Stimulated activated CD4-positive, alpha-beta T cell treated with anti-CD3 and anti-CD28 coated beads, Interleukin-1b, Interleukin-23, amount 100 ng/mL, for 24 hours (primary cell): Measurements from ENCODE around the gene TMEM59.
"Not testable (repeated sequence)": the region's sequence is repeated elsewhere in the genome, so short reads cannot be mapped to it uniquely, and the experiment has no call there.

Experiments used
- DNase-seq, 4 experiments: peaks; one replicate each; pipeline ENCODE4 v3.0.0-alpha.2; 2020; ENCODE audit warnings: low read depth in 4 of 4, low spot score in 1 of 4

The TMEM59 gene

GRCh38 chr1:54053745-54054437, 887 bp upstream of the TMEM59 start:
- no peak for DNase-seq

GRCh38 chr1:54052431-54052933, 522 bp downstream of the TMEM59 start:
- DNase-seq = peak in 3 of 4 experiments; percentile 3 to 22 (median 4)

DNA sequence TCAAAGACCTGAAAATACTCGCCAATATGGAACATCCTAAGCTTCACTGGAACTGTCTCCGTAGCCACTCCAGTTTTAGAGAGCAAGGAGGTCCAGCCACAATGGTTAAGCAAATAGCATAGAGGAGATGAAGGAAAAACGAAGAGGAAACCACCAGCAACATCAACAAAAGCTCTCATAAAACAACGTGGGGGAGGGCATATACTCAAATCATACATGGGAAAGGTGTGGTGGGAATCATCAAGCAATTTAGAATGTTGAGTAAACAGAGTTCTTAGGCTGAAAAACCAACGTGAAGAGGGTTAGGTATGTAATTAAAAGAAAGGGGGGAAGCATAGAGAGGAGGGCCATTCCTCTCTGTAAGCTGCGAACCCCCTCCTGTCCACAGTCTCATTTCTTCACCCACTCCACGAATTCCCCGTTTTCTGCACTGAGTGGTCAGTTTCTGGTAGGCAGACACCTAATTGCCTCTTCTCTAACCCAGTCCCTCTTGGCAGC, 1.0 kb downstream of the TMEM59 start:
- DNase-seq = no peak

GRCh38 chr1:54050435-54050834, 2.6 kb downstream of the TMEM59 start:
- not testable (repeated sequence) for DNase-seq

- no peak for DNase-seq
Measured at GRCh38 chr1:54047384-54048305, 5.4 kb downstream of the TMEM59 start.

GRCh38 chr1:54046671-54047383, 6.2 kb downstream of the TMEM59 start:
- DNase-seq = no peak

DNA sequence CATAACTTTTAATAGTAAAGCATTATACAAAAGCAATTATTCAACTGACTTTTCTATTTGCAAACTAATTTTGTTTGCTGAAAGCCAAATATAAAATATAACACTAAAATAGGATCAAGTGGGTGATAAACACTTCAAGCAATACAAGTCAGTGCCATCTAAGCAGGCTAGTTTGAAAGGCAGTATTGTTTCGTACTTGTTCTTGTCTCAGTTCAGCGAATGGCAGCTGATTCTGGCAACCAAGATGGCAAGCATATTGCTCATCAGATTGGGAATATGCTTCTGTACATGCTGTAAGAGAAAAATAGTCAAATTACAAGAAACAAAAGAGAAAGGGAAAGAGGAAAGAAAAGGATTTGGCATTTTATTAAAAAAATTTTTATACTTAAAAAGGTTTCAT, 7.5 kb downstream of the TMEM59 start:
- DNase-seq = no peak

GRCh38 chr1:54041806-54042205, 11.2 kb downstream of the TMEM59 start:
- no peak for DNase-seq

GRCh38 chr1:54037476-54037875, 15.5 kb downstream of the TMEM59 start:
- DNase-seq = no peak

DNA sequence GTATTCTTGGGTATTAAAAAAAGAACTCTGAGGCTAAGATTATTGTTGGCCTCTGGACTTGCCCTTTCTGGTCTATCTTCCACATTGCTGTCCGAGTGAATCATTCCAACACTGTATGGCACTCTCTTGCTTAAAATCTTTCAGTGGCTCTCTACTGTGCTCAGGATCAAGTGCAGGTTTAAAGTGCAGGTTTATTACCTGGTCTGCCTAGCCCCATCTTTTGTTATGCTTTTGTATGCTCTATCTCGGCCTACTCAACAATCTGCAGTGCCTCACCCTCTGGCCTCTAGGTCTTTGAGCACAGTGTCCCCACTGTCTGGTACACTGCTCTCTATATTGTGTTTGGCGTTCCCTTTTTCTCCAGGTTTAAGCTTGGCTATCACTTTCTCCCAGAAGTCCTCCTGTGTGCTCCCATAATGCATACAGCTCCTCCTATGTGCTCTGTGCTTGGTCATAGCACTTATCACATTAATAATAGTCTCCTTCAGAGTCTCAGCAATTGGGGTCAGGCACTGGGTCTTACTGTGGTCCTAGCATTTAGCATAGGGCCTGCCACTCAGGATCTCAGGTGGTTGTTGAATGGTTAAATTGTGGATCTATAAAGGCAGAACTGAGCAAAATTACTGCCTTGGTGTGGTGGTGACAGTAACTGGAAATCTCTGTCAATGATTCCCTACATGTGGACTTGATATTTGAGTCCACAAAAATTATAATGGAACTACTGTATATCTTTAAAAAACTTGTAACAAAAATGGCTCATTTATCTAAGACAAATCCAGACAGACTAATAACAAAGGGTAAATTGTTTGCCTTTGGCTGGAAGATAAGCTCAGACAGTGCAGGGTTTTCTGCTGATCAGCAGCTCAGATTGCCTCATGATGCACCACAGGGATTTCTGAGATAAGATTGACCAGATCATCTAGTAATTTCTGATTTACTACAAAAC, 24.4 kb downstream of the TMEM59 start:
- no peak for DNase-seq

DNA sequence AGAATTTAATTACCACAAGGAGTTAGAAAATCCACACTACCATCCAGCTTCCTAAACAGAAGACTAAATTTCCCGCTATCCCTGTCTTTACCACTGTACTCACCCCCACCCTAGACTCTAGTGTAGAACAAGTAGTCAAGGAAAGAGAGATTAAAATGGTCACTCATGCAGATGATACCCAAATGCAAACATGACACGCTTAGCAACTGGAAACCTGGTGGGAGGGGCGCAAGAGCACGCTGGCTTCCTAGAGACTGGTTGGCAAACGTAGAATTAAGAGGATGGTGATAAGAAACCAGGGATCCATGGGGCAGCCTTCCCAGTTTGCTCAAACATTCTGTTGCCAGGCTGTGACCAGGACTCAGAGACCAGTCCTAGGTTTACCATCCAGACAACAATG, 25.2 kb downstream of the TMEM59 start:
- DNase-seq = no peak

- not testable (repeated sequence) for DNase-seq
Measured at GRCh38 chr1:54024811-54025210, 28.2 kb downstream of the TMEM59 start.

DNA sequence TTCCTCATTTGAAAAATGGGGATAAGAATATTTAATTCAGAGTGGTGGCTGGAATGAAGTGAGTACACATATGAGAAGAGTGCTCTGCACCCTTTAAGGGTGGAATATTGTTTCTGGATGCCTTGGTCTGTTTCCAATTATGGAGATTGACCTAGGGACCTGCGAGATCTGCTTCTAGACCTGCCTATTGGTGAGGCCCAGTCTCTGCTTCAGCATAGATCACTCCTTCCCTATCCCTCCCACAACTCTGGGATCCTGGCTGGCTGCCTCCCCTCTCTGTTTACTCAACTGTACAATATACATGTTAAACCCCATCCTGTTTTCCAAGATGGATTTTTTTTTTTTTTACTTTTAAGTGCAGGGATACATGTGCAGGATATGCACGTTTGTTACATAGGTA, 28.6 kb downstream of the TMEM59 start:
- no peak for DNase-seq

DNA sequence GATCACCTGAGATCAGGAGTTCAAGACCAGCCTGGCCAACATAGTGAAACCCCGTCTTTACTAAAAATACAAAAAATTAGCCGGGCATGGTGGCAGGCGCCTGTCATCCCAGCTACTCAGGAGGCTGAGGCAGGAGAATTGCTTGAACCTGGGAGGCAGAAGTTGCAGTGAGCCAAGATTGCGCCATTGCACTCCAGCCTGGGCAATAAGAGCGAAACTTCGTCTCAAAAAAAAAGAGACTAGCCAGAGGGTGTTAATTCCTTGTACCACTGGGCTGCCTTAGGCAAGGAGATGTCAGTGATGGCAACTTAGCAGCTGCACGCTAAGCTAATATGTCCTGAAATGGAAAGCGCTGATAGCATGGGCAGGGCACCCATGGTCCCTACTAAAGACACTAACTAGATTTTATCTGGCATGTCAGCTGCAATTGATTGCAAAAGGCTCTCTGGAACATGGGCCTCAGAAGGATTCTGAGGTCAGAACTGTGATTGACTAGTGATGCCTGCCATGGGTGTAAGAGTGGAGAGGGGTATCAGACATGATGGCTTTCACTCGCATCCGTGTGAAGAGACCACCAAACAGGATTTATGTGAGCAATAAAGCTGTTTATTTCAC, 33.3 kb downstream of the TMEM59 start:
- not testable (repeated sequence) for DNase-seq

GRCh38 chr1:54018635-54019034, 34.4 kb downstream of the TMEM59 start:
- no peak for DNase-seq

- no peak for DNase-seq
Measured at GRCh38 chr1:54017979-54018378, 35.0 kb downstream of the TMEM59 start, which contains the start of gene LDLRAD1. TSS of gene LDLRAD1 (minus strand) at chr1:54018186. CDS start at chr1:54018112, 74 bp downstream.

GRCh38 chr1:54016343-54017282, 36.4 kb downstream of the TMEM59 start:
- no peak for DNase-seq

DNA sequence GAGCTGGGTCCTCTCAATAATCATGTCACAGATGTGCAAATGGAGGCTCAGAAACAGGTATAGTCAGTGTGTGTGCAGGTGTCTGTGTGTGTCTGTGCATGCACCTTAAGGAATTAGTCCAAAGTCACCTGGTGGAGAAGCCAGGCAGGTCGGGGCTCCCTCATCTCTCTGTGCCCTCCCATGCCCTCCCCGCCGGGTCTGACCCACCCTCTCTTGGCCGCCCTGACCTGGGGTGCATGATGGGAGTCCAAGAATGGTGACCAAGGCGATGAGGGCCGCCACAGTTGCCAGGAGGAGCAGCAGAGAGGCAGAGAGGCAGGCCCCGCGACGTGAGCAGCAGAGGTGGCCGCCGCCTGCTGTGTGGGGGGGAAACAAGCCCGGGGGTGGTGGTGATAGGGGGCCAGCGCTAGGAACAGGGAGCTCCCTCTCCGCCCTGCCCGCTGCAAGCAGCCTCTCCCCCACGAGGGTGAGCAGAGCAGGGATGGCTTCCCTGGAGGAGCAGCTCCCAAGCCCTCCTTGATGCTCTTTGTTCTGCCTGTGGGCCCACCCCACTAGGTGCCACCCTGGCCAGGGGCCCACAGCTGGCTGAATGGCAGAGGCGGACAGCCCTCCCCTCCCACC, 38.9 kb downstream of the TMEM59 start:
- DNase-seq = no peak
